Uterus (tissue), 4 donors: ENCODE measurements around the gene GRK2. TPM values are rescaled to one million over a fixed set of nuclear protein-coding genes. Genes with fewer than 3 reads are reported as not detected.
"Not testable (repeated sequence)": the region's sequence is repeated elsewhere in the genome, so short reads cannot be mapped to it uniquely, and the experiment has no call there.

Experiments used
- DNase-seq, 2 donors: peaks; one replicate each; pipeline ENCODE4 v3.0.0-alpha.2; 2019 to 2020
- H3K27ac ChIP-seq, 2 donors: fragments of 200-600 bp; sonication (generic); 1 replicate in 1 of 2; 2 replicates in 1 of 2; pipeline ENCODE4 v1.5.1; 2016 to 2018
- H3K27me3 ChIP-seq, 2 donors: fragments of 200-600 bp; sonication (generic); one replicate each; pipeline ENCODE4 v1.5.1; 2018 to 2019; ENCODE audit warnings: control low read depth in 1 of 2
- H3K36me3 ChIP-seq, 2 donors: fragments of 200-600 bp; sonication (generic); one replicate each; pipeline ENCODE4 v1.5.1; 2019; ENCODE audit warnings: control low read depth in 1 of 2
- H3K4me1 ChIP-seq, 2 donors: fragments of 200-600 bp; sonication (generic); one replicate each; pipeline ENCODE4 v1.5.1; 2018 to 2019; ENCODE audit warnings: control low read depth in 1 of 2
- H3K4me3 ChIP-seq, 2 donors: fragments of 200-600 bp; sonication (generic); 1 replicate in 1 of 2; 2 replicates in 1 of 2; pipeline ENCODE4 v1.5.1; 2018 to 2019; ENCODE audit warnings: mild to moderate bottlenecking in 1 of 2
- H3K9me3 ChIP-seq, 2 donors: fragments of 200-600 bp; sonication (generic); one replicate each; pipeline ENCODE4 v1.5.1; 2019; ENCODE audit warnings: control low read depth in 1 of 2
- POLR2A ChIP-seq, 2 donors: fragments of 450-650 bp; IDR thresholded peaks; one replicate each; pipeline ENCODE4 v1.6.1; 2016; ENCODE audit warnings: antibody characterized with exemption in 2 of 2, mild to moderate bottlenecking in 1 of 2, moderate library complexity in 1 of 2
- intact Hi-C: fragments of 100-400 bp; cut with DNase I; formaldehyde crosslinking; loops from one replicate; pipeline ENCODE4 v1.15.1; 2023; ENCODE audit warnings: low total_unique reads
- total RNA-seq, 4 donors: library from RNA; depleted of rRNA in 3 of 4; stranded (reverse); fragments of >200 nt in 3 of 4; gene quantifications; one replicate each; pipeline versions ENCODE4 v1.1.0 to v1.2.4, GENCODE V29; 2014 to 2023
- TF ChIP-seq, protein P1 (sequence below), 4 experiments: fragments of 200-600 bp in 2 of 4; fragments of 450-650 bp in 2 of 4; sonication (generic) in 2 of 4; IDR thresholded peaks; one replicate each; pipeline ENCODE4 v1.5.1; 2016 to 2019; ENCODE audit warnings: antibody characterized with exemption in 4 of 4, mild to moderate bottlenecking in 2 of 4, moderate library complexity in 1 of 4
- donor health status: DM: yes; HTN: yes; CAD: no.

The GRK2 gene
- total RNA-seq, 4 donors from 2014 or later, result 25.0 to 93.8 (median 64.2) TPM

DNA sequence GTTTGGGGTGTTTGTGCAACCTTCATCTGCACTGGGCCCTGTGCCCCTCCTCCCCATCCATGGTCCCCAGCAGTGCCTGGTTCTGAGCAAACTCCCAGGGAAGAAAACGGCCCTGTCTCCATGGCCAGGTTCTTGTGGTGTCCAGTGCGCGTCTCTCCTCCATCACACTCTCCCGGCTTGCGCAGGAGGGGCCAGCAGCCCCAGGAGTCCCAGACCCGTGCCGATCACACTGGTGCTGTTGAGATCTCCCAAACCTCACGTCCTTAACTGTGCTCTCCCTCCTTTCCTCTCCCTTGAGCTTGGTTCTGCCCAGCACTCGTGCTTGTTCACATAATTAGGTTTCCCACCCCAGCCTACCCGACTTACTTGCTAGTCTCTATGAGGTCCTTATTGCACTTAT lies 10.9 kb upstream of the GRK2 start:
- intact Hi-C loops, result no loop called here
- DNase-seq, result no peak
- no peak overlapping the region for H3K4me3 ChIP-seq
- TF ChIP-seq POLR2A (IDR thresholded peaks at IDR 0.05), result no peak
- TF ChIP-seq, protein P1, sequence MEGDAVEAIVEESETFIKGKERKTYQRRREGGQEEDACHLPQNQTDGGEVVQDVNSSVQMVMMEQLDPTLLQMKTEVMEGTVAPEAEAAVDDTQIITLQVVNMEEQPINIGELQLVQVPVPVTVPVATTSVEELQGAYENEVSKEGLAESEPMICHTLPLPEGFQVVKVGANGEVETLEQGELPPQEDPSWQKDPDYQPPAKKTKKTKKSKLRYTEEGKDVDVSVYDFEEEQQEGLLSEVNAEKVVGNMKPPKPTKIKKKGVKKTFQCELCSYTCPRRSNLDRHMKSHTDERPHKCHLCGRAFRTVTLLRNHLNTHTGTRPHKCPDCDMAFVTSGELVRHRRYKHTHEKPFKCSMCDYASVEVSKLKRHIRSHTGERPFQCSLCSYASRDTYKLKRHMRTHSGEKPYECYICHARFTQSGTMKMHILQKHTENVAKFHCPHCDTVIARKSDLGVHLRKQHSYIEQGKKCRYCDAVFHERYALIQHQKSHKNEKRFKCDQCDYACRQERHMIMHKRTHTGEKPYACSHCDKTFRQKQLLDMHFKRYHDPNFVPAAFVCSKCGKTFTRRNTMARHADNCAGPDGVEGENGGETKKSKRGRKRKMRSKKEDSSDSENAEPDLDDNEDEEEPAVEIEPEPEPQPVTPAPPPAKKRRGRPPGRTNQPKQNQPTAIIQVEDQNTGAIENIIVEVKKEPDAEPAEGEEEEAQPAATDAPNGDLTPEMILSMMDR (IDR thresholded peaks at IDR 0.05), result no peak
- no peak overlapping the region for H3K27ac ChIP-seq
- no peaks in the 10 kb centered on the region for H3K9me3 ChIP-seq
- no peaks in the 10 kb centered on the region for H3K36me3 ChIP-seq
- H3K4me1 ChIP-seq, result no peaks in the 10 kb centered on the region
- H3K27me3 ChIP-seq, result no peaks in the 10 kb centered on the region

DNA sequence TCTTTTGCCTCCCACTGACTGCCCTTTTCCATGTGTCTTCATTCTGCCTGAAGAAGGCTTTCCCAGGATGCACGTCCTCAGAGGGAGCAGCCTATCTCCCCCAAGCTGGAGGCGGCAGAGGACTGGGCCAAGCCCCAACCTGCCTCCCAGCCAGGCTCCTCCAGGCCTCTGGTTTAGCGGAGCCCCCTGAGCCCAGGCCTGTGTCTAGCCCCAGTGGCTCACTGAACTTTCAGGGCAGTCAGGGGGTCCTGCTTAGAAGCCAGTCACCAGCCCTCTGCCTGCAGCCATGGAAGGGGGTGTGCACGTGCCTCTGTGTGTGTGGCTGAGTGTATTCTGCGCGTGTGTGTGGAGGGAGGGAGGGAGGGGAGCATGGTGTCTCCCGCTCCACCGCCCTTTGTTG lies 10.4 kb upstream of the GRK2 start:
- Histone ChIP-seq H3K4me3 (no peak overlapping the region), H3K4me1 (no peaks in the 10 kb centered on the region), H3K36me3 (no peaks in the 10 kb centered on the region), H3K9me3 (no peaks in the 10 kb centered on the region), H3K27me3 (no peaks in the 10 kb centered on the region), H3K27ac (no peak overlapping the region)
- DNase-seq, result no peak
- intact Hi-C loops, result no loop called here
- TF ChIP-seq POLR2A (IDR thresholded peaks at IDR 0.05), result no peak
- TF ChIP-seq, protein P1 (IDR thresholded peaks at IDR 0.05), result no peak

DNA sequence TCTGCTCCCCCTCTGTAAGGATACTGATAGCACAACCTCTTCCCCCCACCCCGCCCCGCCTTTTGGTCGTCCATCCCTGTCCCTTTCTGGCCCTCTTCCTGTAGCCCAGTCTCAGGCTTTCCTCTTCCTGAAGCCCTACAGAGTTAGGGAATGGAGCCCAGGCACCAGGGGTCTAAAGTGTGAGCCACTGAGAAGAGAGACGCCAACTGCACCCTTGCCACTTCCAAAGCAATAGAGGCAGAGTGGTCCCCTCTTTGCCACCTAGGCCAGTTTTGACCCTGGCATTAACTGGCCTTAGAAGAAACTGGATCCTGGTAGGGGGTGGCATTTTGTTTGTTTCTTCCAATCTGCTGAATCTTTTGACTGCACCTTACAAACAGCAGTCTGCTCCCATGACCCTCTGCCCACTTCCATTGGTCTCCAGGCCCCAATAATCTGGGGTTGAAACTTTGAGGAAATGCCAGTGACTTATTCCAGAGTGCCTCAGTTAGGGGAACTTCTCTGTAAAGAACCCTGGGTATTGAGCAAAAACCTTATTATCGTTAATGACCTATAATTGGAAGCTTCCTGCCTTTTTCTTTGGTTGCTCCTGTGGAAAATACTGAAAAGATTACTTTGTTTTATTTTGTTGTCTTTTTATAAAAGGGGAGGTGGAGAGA lies 9.7 kb upstream of the GRK2 start:
- Histone ChIP-seq H3K27ac (no peak overlapping the region), H3K4me3 (no peak overlapping the region), H3K27me3 (no peaks in the 10 kb centered on the region), H3K9me3 (no peaks in the 10 kb centered on the region), H3K4me1 (no peaks in the 10 kb centered on the region), H3K36me3 (no peaks in the 10 kb centered on the region)
- TF ChIP-seq POLR2A (IDR thresholded peaks at IDR 0.05), result no peak
- TF ChIP-seq, protein P1 (IDR thresholded peaks at IDR 0.05), result no peak
- intact Hi-C loops, result no loop called here
- no peak for DNase-seq

DNA sequence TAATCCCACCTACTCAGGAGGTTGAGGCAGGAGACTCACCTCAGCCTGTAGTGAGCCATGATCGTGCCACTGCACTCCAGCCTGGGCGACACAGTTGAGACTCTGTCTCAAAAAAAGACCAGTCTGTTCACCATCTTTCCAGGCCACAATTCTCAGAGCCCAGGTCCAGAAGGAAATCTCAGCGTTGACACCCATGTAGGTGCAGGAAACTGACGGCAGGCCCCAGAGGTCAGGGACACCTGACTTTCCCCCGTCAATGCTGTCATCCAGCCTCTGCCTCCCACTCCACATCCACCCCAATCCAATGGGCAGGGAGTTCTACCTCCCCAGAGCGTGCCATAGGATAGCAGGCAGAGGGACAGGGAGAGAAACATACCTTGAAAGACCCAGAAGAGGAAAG lies 5.9 kb upstream of the GRK2 start:
- intact Hi-C loops, result loop anchor here (5.0 to 10.0 kb wide), 2 partner anchors 42 to 124 kb away; partner anchors contain the start of gene SSH3
- H3K27me3 ChIP-seq, result no peaks in the 10 kb centered on the region
- TF ChIP-seq, protein P1 (IDR thresholded peaks at IDR 0.05), result no peak
- no peak for TF ChIP-seq POLR2A (IDR thresholded peaks at IDR 0.05)
- H3K4me1 ChIP-seq, result no peaks in the 10 kb centered on the region
- H3K4me3 ChIP-seq, result no peak overlapping the region
- no peaks in the 10 kb centered on the region for H3K9me3 ChIP-seq
- H3K27ac ChIP-seq, result no peak overlapping the region
- no peaks in the 10 kb centered on the region for H3K36me3 ChIP-seq
- no peak for DNase-seq

DNA sequence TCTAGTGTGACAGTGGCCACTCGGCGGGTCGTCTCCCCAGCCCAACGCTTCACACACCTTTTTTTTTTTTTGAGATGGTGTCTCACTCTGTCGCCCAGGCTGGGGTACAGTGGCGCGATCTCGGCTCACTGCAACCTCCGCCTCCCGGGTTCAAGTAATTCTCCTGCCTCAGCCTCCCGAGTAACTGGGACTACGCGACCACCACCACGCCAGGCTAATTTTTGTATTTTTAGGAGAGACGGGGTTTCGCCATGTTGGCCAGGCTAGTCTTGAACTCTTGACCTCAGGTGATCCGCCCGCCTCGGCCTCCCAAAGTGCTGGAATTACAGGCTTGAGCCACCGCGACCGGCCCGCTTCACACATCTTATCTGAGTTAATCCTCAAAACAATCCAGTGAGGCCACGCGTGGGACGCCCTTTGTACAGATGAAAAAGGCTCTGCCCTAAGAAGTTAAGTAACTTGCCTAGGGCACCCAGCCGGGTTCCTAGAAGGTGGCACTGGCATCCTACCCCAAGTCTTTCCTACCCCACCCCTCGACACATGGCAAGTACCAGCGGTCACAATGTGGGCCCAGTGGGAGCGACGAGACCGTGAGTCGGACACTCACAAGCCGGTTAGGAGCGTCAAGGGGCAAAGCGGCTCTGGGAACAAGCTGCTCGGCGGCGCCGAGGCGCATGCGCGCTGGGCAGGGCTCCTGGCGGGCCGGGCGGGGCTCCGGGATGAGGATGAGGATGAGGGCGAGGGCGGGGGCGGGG lies 5.2 kb upstream of the GRK2 start:
- H3K9me3 ChIP-seq, H3K36me3 ChIP-seq, H3K4me1 ChIP-seq, H3K27me3 ChIP-seq: not testable (repeated sequence)
- intact Hi-C loops, result loop anchor here (5.0 to 10.0 kb wide), 2 partner anchors 41 to 124 kb away; partner anchors contain the start of gene SSH3
- peak overlapping the region in 1 of 2 donors; percentile 56 for H3K27ac ChIP-seq
- peak overlapping the region; percentile 18 to 36 for H3K4me3 ChIP-seq
- DNase-seq, result peak in 1 of 2 donors; percentile 70
